ENCODE results near the gene AIFM3.

DNA sequence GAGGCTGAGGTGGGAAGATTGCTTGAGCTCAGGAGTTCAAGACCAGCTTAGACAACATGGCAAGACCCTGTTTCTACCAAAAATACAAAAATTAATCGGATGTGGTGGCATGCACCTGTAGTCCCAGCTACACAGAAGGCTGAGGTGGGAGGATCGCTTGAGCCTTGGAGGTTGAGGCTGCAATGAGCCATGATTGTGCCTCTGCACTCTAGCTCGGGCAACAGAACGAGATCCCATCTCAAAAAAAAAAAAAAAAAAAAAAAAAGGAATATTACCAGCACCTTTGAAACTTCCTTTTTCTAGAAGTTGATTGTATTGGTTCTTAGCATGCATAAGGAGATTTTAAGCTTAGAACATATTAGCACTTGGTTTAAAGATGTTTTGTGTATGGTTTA lies 38.5 kb upstream of the AIFM3 start:
- TF ChIP-seq, protein P1, sequence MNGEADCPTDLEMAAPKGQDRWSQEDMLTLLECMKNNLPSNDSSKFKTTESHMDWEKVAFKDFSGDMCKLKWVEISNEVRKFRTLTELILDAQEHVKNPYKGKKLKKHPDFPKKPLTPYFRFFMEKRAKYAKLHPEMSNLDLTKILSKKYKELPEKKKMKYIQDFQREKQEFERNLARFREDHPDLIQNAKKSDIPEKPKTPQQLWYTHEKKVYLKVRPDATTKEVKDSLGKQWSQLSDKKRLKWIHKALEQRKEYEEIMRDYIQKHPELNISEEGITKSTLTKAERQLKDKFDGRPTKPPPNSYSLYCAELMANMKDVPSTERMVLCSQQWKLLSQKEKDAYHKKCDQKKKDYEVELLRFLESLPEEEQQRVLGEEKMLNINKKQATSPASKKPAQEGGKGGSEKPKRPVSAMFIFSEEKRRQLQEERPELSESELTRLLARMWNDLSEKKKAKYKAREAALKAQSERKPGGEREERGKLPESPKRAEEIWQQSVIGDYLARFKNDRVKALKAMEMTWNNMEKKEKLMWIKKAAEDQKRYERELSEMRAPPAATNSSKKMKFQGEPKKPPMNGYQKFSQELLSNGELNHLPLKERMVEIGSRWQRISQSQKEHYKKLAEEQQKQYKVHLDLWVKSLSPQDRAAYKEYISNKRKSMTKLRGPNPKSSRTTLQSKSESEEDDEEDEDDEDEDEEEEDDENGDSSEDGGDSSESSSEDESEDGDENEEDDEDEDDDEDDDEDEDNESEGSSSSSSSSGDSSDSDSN (CRISPR knock-in tag; IDR thresholded peaks at IDR 0.05) = no peak
- TF ChIP-seq ZFX (CRISPR knock-in tag; IDR thresholded peaks at IDR 0.05; ENCODE audit: low read depth) = no peak
- TF ChIP-seq, protein P2, sequence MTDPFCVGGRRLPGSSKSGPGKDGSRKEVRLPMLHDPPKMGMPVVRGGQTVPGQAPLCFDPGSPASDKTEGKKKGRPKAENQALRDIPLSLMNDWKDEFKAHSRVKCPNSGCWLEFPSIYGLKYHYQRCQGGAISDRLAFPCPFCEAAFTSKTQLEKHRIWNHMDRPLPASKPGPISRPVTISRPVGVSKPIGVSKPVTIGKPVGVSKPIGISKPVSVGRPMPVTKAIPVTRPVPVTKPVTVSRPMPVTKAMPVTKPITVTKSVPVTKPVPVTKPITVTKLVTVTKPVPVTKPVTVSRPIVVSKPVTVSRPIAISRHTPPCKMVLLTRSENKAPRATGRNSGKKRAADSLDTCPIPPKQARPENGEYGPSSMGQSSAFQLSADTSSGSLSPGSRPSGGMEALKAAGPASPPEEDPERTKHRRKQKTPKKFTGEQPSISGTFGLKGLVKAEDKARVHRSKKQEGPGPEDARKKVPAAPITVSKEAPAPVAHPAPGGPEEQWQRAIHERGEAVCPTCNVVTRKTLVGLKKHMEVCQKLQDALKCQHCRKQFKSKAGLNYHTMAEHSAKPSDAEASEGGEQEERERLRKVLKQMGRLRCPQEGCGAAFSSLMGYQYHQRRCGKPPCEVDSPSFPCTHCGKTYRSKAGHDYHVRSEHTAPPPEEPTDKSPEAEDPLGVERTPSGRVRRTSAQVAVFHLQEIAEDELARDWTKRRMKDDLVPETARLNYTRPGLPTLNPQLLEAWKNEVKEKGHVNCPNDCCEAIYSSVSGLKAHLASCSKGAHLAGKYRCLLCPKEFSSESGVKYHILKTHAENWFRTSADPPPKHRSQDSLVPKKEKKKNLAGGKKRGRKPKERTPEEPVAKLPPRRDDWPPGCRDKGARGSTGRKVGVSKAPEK (CRISPR knock-in tag; IDR thresholded peaks at IDR 0.05; ENCODE audit: borderline replicate concordance) = no peak
- TF ChIP-seq ZNF501 (CRISPR knock-in tag; IDR thresholded peaks at IDR 0.05) = no peak
- no peak for TF ChIP-seq RFXAP (CRISPR knock-in tag; IDR thresholded peaks at IDR 0.05; ENCODE audit: borderline replicate concordance)
- no peak for TF ChIP-seq SNRNP70 (IDR thresholded peaks at IDR 0.05; ENCODE audit: low read depth, low read length)
- TF ChIP-seq ZNF337 (CRISPR knock-in tag; IDR thresholded peaks at IDR 0.05; ENCODE audit: borderline replicate concordance, low read depth) = no peak
- TF ChIP-seq, protein P3, sequence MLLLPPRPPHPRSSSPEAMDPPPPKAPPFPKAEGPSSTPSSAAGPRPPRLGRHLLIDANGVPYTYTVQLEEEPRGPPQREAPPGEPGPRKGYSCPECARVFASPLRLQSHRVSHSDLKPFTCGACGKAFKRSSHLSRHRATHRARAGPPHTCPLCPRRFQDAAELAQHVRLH (CRISPR knock-in tag; IDR thresholded peaks at IDR 0.05; ENCODE audit: borderline replicate concordance, low read depth) = no peak
